Cortex of kidney (tissue), 1 donor: ENCODE results near the gene AARS1.
"Not testable (repeated sequence)": the region's sequence is repeated elsewhere in the genome, so short reads cannot be mapped to it uniquely, and the experiment has no call there.

Source experiments
- DNase-seq: peaks from one replicate; lab custom pipeline; 2025; lab: John Stamatoyannopoulos, UW

The AARS1 gene

DNA sequence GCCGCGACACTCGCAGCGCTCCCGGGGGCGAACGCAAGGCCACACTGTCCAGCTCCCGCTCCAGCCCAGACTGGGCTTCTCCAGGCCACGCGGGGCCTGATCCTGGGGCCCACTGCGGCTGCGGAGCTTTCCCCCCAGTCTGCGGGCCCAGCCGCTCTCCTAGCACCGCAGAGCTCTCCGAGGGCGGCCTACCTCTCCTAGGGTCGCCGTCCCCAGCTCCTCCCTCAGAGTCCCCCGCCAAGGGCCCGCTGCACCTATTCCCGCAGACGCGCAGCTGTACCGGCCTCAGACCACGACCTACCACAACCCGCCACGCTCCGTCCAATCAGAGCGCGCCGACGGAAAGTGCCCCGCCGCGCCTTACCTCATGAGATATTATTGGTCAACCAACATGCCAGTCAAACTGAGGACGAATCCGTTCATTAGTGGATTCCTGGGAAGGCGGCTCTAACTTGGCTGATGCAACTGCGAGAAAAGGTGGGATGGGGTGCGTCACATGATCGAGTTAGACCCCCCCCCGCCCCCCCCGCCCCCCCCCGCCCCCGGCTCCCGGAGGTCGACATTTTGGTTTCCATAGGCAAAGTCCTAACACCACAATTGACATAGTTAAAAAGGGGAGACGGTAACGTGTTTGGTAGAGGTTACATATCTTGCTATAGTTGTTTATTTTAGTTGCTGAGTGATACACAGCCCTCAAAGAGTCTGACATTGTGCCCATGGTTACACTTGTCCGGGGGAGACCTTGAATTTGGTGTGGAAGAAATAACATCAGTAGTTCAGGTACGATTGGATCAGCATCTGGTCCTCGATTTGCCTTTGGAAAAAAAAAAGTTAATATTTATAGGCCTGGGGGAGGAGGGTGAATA, at the start of gene AARS1:
Gene AARS1, minus strand, starts transcription at position 278 of the 866 bp plus-strand sequence. CDS start 6,743 bp downstream, outside the sequence.
- DNase-seq = peak; percentile 57

DNA sequence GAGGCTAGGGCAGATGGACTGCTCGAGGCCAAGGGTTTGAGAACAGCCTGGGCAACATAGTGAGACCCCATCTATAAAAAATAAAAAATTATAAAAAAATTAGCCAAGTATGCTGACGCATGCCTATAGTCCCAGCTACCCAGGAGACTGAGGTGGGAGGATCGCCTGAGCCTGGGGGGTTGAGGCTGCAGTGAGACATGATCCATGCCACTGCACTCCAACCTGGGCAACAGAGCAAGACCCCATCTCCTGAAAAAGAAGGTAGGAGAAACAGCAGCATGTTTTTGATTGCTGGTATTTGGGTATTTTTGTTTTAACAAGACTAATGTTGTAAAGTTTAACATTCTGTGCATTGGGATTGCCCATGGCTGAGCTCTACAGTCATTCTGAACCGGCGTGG, 48.5 kb upstream of the AARS1 start:
- DNase-seq = no peak

GRCh38 chr16:70332728-70333127, 43.4 kb upstream of the AARS1 start:
- not testable (repeated sequence) for DNase-seq

- no peak for DNase-seq
Observed at GRCh38 chr16:70331588-70332358, 42.5 kb upstream of the AARS1 start.

DNA sequence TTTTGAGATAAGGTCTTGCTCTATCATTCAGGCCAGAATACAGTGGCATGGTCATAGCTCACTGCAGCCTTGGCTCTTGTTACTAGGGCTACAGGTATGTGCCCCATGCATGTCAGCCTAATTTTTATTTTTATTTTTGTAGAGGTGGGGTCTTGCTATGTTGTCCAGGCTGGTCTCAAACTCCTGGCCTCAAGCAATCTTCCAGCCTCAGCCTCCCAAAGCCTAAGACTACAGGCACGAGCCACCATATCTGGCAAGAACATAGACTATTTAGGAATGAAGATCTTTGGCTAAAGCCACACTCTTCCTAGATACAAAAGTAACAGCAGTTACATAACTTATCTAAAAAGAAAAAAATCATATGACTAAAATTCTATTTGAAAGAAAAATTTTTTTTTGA, 41.8 kb upstream of the AARS1 start:
- DNase-seq = no peak

- DNase-seq = no peak
Observed at GRCh38 chr16:70324998-70325747, 35.9 kb upstream of the AARS1 start.

DNA sequence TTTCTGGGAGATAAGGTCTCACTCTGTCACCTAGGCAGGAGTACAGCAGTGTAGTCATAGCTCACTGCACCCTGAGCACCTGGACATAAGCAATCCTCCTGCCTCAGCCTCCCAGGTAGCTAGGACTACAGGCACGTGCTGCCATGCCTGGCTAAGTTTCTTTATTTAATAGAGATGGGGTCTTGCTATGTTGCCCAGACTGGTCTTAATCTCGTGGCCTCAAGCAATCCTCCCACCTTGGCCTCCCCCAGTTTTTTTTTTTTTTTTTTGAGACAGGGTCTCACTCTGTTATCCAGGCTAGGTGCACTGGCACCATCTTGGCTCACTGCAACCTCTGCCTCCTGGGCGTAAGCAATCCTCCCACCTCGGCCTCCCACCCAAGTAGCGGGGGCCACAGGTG, 30.8 kb upstream of the AARS1 start:
- DNase-seq = no peak

DNA sequence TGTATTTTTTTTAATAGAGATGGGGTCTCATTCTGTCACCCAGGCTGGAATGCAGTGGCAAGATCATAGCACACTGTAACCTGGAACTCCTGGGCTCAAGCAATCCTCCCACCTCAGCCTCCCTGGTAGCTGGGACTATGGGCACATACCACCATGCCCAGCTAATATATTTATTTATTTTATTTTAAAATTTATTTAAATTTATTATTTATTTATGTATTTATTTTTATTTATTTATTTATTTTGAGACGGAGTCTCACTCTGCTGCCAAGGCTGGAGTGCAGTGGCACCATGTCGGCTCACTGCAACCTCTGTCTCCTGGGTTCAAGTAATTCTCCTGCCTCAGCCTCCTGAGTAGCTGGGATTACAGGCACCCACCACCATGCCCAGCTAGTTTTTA, 18.4 kb upstream of the AARS1 start:
- DNase-seq = not testable (repeated sequence)

DNA sequence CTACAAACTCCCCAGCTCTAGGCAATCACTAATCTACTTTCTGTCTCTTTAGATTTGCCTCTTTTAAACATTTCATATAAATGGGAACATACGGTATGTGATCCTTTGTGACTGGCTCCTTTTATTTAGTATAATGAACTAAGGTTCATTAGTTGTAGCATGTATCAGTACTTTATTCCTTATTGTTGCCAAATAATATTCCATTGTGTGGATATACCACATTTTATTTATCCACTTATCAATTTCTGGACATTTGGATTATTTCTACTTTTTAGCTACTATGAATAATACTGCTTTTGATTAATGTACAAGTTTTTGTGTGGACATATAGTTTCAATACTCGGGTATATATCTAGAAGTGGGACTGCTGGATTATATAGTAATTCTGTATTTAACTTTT, 17.6 kb upstream of the AARS1 start:
- DNase-seq = no peak

- no peak for DNase-seq
Observed at GRCh38 chr16:70304892-70305448, 15.7 kb upstream of the AARS1 start.

DNA sequence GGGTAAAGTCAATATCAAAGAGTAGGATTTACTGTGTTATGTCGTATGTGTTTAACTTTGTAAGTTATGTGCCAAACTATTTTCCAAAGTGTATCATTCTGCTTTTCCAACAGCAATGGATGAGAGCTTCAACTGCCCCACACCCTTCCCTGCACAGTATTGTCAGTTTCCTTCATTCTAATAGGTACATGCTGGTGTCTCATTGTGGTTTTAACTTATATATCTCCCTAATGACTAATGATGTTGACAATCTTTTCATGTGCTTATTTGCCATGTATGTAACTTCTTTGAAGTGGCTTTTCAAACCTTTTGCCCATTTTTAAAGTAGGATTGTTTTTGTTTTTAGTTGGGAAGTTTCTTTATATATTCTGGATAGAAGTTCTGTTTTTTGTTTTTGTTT, 13.4 kb upstream of the AARS1 start:
- no peak for DNase-seq

DNA sequence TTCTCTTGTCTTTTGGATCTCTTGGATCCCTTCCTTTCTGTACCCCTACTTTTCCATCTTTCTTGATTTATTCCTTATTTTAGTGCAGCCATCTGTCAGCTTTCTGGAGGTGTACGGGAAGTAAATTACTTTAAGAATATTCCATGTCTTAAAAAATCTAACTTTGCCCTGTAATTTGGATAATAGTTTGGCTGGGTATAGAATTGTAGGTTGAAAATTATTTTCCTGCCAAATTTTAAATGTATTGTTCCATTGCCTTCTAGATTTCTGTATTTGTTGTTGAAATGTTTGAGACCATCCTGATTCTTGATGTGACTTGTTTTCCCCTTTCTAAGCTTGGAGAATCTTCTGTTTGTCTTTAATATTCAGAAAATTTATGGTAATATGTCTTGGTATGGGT, 11.8 kb upstream of the AARS1 start:
- DNase-seq = no peak

DNA sequence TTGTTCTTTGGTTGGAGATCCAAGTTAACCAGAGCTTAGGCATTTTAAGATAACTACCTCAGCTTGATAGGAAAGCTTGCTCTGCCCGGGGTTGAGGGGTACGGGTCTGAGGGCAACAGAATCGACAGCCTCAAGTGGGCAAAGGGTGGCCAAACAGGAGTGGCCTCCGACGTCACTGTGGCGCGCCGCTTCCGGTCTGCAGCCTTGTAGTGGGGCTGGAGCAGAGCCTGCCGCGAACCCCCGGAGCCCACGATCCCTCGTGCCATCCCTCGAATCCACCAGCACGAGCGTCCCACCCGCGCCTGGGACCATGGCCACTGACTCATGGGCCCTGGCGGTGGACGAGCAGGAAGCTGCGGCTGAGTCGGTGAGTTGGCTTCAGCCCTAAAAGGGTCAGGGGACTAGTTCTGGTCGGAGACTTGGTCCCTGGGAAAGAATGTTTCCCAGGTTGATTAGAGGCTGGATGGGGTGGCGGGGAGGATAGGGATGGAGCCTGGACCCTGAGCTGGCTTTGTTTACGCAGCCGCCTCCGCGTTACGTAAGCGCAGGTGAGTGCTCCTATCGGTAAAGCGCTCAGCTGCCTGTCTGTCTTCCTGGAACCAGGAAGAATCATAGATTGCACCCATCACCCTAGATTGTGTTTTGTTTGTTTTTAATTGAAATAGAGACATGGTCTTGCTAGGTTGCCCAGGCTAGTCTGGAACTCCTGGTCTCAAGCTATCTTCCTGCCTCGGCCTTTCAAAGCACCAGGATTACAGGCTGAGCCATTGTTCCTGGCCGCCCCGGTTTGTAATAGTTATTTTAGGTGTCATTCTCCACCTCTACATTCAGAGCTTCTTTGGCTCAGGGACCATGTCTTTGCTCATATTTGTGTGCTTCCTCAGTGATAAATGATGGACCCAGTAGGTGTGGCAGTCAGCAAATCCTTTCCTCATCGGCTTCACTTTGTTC, 10.0 kb upstream of the AARS1 start, which contains the start of gene DDX19B:
Gene DDX19B, plus strand, starts transcription at position 199 of the 951 bp plus-strand sequence. Its CDS starts 112 bp downstream, at position 311.
- DNase-seq = no peak

- DNase-seq = no peak
Observed at GRCh38 chr16:70295634-70296033, 6.3 kb upstream of the AARS1 start.

GRCh38 chr16:70294385-70295025, 5.2 kb upstream of the AARS1 start:
- no peak for DNase-seq

DNA sequence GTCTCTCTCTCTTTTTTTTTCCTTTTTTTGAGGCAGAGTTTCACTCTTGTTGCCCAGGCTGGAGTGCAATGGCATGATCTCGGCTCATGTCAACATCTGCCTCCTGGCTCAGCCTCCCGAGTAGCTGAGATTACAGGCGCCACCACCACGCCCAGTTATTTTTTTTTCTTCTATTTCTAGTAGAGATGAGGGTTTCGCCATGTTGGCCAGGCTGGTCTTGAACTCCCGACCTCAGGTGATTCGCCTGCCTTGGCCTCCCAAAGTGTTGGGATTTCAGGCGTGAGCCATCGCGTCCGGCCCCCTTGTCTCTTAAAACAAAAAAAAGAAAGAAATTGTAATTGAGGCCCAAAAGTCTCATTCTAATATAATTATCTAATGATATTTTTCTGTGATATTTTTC, 2.8 kb upstream of the AARS1 start:
- not testable (repeated sequence) for DNase-seq

DNA sequence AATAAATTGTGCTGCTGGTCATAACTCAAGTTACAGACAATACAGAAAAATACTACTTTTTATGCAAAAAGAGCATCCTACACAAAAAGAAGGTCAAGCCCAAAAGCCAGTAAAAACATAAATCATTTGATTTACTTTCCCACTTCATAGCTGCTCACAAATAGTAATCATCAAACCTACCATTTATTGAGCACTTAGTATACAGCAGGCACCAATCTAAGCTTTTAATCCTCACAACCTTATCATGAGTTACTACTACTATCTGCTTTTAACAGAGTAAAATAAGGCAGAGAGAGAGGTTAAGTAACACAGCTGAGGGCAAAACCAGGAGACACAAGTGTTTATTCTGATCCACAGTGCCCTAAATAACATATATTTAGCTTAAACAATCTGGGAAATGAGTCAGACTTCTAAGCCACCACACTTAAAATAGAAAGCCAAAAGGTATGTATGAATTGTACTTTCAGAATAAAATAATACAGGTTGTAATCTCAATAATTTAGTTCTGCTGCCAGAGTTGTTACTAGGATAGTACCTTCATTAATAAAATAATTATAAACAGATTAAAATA, 1.7 kb upstream of the AARS1 start:
- DNase-seq = no peak

DNA sequence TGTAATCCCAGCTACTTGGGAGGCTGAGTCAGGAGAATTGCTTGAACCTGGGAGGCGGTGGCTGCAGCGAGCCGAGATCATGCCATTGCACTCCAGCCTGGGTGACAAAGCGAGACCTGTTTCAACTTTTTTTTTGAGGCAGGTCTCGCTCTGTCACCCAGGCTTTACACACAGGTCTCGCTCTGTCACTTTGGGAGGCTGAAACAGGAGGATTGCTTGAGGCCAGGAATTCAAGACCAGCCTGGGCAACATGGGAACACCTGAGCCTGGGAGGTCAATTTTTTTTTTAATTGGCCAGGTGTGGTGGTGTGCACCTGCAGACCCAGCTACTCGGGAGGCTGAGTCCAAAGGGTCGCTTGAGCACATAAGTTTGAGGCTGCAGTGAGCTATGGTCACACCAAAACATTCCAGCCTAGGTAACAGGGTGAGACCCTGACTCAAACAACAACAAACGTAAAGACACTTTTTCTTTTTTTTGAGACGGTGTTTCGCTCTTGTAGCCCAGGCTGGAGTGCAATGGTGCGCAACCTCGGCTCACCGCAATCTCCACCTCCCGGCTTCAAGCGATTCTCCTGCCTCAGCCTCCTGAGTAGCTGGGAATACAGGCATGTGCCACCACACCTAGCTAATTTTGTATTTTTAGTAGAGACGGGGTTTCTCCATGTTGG, 1.9 kb downstream of the AARS1 start:
- not testable (repeated sequence) for DNase-seq

DNA sequence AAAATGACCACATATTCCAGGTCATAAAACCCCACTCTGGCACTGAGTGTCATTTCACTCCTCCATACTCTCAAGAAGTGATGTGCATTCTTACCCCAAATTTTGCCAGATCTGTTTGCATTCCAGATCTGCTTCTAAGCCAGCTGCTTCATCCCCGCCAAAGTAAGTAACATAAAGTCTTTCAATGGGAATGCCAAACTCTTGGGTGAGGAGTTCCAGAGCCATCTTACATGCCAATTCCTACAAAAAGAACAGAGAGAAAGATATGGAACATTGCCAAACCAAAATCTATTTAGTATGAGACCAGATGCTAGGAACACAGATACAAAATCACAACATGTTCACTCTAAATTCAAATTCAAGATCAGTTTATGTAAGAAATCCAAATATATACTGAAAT, 12.9 kb downstream of the AARS1 start:
- DNase-seq = no peak
